ENCODE data around the gene SELENOO. TPM values are rescaled to one million over a fixed set of nuclear protein-coding genes. Genes with fewer than 3 reads are reported as not detected.

SELENOO gene
- polyA plus RNA-seq, 3 donors from 2014 or later: 2.6 to 5.7 (median 3.6) TPM

GRCh38 chr22:50262973-50263617, 62.3 kb downstream of the SELENOO start:
- peaks cover 2 to 8% (median 6%) of the 10 kb centered on the region in 3 donors for H3K27me3 Mint-ChIP-seq (ENCODE audit: low read depth in 3 of 3)
- H3K36me3 Mint-ChIP-seq: no peaks in the 10 kb centered on the region
- no peaks in the 10 kb centered on the region for H3K9me3 Mint-ChIP-seq
- no peak overlapping the region for H3K27ac Mint-ChIP-seq
- no peak overlapping the region for H3K4me3 Mint-ChIP-seq
- DNase-seq: no peak
- H3K4me1 Mint-ChIP-seq: peaks cover 0 to 4% of the 10 kb centered on the region in 2 donors

GRCh38 chr22:50264104-50264745, 63.4 kb downstream of the SELENOO start:
- Mint-ChIP-seq H3K27me3 (ENCODE audit: low read depth in 3 of 3) (peaks cover 2 to 7% (median 4%) of the 10 kb centered on the region in 3 donors), H3K4me3 (no peak overlapping the region), H3K27ac (no peak overlapping the region)

GRCh38 chr22:50264946-50265669, 64.3 kb downstream of the SELENOO start:
- no peak overlapping the region for H3K27ac Mint-ChIP-seq
- no peak for DNase-seq
- peaks cover 2 to 7% (median 4%) of the 10 kb centered on the region in 3 donors for H3K27me3 Mint-ChIP-seq (ENCODE audit: low read depth in 3 of 3)
- no peaks in the 10 kb centered on the region for H3K9me3 Mint-ChIP-seq
- peaks cover 0 to 6% of the 10 kb centered on the region in 2 donors for H3K4me1 Mint-ChIP-seq
- no peaks in the 10 kb centered on the region for H3K36me3 Mint-ChIP-seq
- H3K4me3 Mint-ChIP-seq: no peak overlapping the region

More at GRCh38 chr22:50264104-50264745, 63.4 kb downstream of the SELENOO start:
- H3K9me3 Mint-ChIP-seq: no peaks in the 10 kb centered on the region
- peaks cover 0 to 4% of the 10 kb centered on the region in 2 donors for H3K4me1 Mint-ChIP-seq
- DNase-seq: no peak
- no peaks in the 10 kb centered on the region for H3K36me3 Mint-ChIP-seq

GRCh38 chr22:50266994-50267393, 66.2 kb downstream of the SELENOO start:
- H3K4me3 Mint-ChIP-seq: no peak overlapping the region

More at GRCh38 chr22:50266994-50267393, 66.2 kb downstream of the SELENOO start:
- Mint-ChIP-seq H3K27me3 (ENCODE audit: low read depth in 3 of 3) (peaks cover 4 to 9% (median 6%) of the 10 kb centered on the region in 3 donors), H3K4me1 (peaks cover 0 to 13% of the 10 kb centered on the region in 2 donors), H3K36me3 (no peaks in the 10 kb centered on the region), H3K27ac (no peak overlapping the region), H3K9me3 (no peaks in the 10 kb centered on the region)
- no peak for DNase-seq

Other genes starting within 250 kb of the SELENOO start
- gene PIM3, start 240.2 kb upstream of the SELENOO start, polyA plus RNA-seq: 10 to 100 TPM; 14.5 to 20.6 (median 15.8) TPM
- not detected for gene IL17REL, start 188.2 kb upstream of the SELENOO start, polyA plus RNA-seq
- not detected for gene TTLL8, start 142.7 kb upstream of the SELENOO start, polyA plus RNA-seq
- 100 to 1,000 TPM in 1 of 3 donors, 10 to 100 TPM in 2; 64.8 to 123 (median 71.7) TPM for gene MLC1, start 115.6 kb upstream of the SELENOO start, polyA plus RNA-seq
- 1 to 10 TPM in 1 of 3 donors, not detected in 2; 1.4 TPM for gene MOV10L1, start 111.0 kb upstream of the SELENOO start, polyA plus RNA-seq
- gene PANX2, start 30.3 kb upstream of the SELENOO start, polyA plus RNA-seq: under 1 TPM in 1 of 3 donors, not detected in 2; 0.07 TPM
- 10 to 100 TPM; 33.2 to 63.5 (median 35.3) TPM for gene TRABD, start 15.1 kb upstream of the SELENOO start, polyA plus RNA-seq
- gene TUBGCP6, start 44.0 kb downstream of the SELENOO start, polyA plus RNA-seq: 10 to 100 TPM in 2 of 3 donors, 1 to 10 TPM in 1; 5.2 to 18.0 (median 12.4) TPM
- gene HDAC10, start 50.3 kb downstream of the SELENOO start, polyA plus RNA-seq: 10 to 100 TPM in 2 of 3 donors, 1 to 10 TPM in 1; 10.0 to 13.4 (median 11.2) TPM
- gene MAPK12, start 60.7 kb downstream of the SELENOO start, polyA plus RNA-seq: under 1 TPM in 2 of 3 donors, not detected in 1; 0.13 to 0.31 TPM
- under 1 TPM in 2 of 3 donors, not detected in 1; 0.12 to 0.22 TPM for gene MAPK11, start 69.4 kb downstream of the SELENOO start, polyA plus RNA-seq
- 1 to 10 TPM in 2 of 3 donors, not detected in 1; 1.1 to 1.6 TPM for gene PLXNB2, start 106.6 kb downstream of the SELENOO start, polyA plus RNA-seq
- under 1 TPM in 2 of 3 donors, not detected in 1; 0.23 to 0.34 TPM for gene DENND6B, start 126.0 kb downstream of the SELENOO start, polyA plus RNA-seq
- gene PPP6R2, start 142.3 kb downstream of the SELENOO start, polyA plus RNA-seq: 10 to 100 TPM; 13.5 to 43.5 (median 19.6) TPM

Measured in immature natural killer cell (primary cell).